GM19452 (cell line): ENCODE results near the gene MOB3B.
"Not testable (repeated sequence)": the region's sequence is repeated elsewhere in the genome, so short reads cannot be mapped to it uniquely, and the experiment has no call there.

ENCODE experiments used
- ATAC-seq: cut with Tn5 transposase; IDR thresholded peaks from one replicate; pipeline ENCODE4 v1.9.1; 2021; ENCODE audit not compliant: unreplicated experiment

Gene MOB3B

DNA sequence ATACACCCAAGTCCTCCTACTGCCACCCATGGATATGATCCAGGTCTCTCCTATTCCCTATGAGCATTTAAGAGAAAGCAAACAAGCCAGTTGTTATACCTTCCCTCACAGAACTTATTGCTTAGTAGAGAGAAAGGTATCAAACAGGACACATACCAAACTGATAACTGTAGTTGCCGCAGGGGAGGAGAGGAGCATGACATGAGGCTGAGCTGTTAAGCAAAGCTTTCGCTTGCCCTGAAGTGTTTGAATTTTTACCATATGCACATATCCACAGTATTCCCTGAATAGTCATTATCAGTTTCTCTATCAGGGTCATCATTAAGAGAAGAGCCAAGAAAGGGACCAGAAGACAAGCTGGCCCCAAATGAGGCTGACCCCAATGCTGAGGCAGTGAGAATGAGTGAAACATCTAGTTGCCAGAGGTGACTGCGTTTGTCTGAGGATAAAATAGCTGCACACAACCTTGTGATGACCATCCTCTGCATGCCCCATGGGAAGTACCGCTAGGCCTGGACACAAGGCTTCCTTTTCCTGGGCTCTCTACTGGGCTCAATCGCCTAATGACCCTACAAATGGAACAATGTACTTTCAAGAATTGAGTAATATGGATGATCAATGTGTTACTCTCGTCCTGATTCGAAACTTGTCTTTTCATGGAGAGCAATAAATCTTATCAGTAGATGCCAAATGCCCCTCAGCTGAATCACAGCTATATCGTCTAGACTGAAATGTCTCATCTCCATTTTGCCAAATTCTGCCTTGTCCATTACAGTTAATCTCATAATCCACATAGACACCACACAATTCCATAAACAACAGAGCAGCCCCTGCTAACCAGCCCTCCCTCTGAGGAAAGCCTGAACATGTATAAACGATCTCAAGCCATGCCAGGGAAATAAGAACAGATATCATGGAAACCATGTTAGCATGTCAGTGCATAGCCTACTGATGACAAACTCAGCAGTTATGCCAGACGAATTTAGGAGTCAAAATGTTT is 9.8 kb downstream of the MOB3B start:
- ATAC-seq = no peak

DNA sequence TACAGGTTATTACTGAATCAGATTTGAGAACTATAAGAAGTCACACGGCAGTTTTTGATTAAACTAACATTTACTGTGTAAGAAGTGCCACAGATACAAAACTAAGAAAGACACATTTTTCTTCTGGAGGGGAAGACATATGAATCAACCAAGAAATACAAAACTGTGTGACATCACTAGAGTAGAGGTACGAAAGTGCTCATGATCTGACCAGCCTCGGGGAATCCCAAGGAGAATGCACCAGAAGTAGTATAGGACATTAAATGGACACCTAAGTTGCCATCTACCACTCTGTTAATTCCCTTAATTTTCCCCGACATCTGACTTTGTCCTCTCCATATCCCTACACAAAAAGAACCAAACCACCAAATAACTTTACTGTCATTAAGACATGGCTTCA is 10.8 kb downstream of the MOB3B start:
- ATAC-seq = no peak

DNA sequence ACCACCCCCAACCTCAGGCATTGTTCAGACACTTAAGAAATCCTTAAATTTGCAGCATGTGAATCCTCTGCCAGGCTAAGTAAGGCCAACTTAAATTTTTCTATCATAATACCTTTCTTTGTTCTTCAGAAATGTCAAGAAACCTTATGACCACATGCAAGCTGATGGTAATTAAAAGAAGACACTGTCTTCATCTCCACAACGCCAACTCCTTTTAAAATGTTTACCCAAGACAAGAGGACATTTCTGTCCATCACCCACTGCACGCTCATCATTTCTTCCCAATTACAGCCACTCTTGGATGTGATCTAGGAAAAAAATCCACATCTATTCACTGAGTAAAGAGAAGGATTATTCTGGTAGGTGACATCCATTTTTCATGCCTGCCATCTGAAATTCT is 11.6 kb downstream of the MOB3B start:
- no peak for ATAC-seq

DNA sequence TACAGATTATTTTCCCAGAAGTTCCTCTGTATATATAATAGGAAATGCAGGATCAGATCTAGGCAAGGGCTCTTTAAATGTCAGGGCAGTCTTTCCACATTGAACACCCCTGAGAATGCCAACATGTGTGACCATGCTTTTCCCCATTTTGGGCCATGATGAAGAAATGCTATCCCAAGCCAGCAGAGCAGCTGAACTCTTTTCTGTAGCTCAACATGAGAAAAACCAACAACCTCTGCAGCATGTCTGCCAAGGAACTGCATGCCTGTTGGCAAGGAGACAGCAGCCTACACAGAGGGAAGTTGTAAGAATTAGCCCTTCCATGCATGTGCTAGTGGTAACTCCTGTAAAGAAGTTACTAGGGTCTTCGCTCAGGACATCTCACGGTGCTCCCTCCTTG is 15.1 kb downstream of the MOB3B start:
- ATAC-seq = no peak

DNA sequence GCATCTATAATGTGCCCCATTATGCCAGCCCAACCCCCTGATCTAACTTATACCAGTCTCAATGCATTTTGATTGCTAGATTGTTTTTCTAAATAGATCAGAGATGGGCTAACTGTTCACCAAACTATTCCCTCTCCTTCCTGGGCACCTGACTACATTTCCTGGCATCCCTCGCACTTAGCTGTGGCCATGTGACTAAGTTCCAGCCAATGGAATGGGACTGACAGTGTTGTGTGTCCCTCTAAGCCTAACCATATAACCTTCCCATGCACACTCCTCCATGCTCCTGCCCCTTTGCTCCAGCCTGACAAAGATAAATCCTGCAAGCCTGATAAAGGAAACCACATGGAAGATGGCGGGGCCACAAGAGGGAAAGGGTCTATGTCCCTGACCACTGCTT is 17.8 kb downstream of the MOB3B start:
- ATAC-seq = no peak

DNA sequence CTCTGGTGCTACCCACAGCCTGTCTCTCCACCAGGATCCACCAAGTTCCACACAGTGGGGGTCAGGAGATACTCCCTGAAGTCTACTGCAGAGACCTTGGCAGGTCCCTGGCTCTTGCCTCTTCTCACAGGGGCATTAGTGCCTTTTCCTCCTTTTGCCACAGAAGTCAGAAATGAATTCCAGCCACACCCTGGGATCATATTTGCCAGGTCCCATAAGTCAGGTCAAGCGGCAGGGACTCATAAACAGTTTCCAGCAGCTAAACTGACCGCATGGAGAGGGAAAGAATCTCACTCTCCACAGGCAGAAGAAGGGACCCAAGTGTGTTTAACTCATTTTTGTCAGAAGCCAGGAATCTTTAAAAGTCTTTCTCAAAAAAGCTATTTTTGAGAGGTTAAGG is 18.8 kb downstream of the MOB3B start:
- ATAC-seq = no peak

DNA sequence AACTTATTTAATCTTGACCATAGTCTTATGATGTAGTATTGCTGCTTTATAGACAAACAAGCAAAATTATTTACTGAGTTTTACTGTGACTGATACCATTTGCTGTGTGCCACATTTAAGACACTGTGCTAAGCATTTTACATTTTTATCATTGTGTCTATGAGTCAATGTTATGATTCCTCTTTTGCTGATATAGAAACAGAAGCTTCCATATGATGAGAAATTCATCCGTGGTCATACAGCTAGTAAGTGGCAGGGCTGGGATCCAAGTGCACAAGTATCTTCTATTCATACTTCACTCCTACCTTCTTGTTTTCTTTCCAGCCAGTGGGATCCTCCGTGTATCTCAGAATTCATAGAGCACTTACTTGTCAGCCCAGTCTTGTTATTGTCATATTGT is 22.6 kb downstream of the MOB3B start:
- no peak for ATAC-seq

DNA sequence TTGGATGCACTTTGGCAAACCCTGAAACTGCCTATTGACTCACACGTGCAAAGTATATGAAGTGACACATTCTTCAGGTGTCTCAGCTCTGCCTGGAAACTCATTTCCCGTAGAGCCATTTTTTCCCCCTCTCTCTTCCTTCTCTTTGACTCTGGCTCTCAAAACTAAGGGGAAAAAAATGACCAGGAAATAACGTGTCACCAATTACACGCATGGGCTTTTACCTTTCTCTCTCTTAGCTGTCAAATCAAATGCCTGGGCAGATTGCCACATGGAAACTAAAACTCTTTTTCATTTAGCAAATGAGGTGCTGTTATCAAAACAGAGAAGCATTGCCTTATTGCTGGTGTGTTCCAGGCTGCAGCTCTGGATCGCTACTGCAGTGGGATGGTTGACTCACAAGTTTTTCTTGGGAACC is 23.9 kb downstream of the MOB3B start:
- no peak for ATAC-seq

DNA sequence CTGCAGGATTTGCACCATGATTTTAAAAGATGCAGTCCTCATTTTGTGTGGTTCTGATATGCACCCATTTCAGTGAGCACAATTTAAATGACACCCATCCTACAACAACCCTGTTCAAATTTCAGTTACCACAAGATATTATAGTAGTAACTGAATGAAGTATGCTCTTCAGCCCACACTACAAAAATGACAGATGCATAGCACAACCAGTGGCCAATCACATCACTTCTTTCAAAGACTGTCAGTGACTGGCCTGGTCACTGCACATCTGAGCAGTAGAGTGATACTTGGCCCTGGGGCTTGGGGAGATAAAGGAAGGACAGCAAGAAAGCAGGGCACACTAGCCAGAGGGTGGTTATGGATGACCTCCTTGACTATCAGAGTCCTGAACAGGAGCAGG is 25.4 kb downstream of the MOB3B start:
- no peak for ATAC-seq

DNA sequence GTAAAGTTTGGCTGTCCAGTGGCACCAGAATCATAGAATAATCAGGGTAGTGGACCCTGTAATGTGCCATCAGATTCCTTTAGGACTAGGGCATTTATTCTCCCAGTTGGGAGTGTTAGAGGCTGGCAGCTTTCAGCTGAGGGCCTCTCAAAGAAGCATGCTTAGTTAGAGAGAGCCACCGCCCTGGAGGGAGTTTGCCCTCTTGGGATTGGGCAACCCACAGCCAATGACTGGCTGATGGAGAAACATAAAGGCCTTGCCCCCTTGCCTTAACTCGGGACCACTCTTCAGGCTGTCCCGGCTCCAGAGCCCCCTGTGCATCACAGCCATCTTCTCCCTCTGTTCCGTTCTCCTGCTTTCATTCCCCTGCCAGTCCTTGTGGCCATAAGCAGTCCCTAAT is 26.0 kb downstream of the MOB3B start:
- ATAC-seq = no peak

DNA sequence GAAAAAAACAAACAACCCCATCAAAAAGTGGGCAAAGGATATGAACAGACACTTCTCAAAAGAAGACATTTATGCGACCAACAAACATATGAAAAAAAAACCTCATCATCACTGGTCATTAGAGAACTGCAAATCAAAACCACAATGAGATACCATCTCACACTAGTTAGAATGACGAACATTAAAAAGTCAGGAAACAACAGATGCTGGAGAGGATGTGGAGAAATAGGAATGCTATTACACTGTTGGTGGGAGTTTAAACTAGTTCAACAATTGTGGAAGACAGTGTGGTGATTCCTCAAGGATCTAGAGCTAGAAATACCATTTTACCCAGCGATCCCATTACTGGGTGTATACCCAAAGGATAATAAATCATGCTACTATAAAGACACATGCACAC is 28.7 kb downstream of the MOB3B start:
- ATAC-seq = not testable (repeated sequence)

DNA sequence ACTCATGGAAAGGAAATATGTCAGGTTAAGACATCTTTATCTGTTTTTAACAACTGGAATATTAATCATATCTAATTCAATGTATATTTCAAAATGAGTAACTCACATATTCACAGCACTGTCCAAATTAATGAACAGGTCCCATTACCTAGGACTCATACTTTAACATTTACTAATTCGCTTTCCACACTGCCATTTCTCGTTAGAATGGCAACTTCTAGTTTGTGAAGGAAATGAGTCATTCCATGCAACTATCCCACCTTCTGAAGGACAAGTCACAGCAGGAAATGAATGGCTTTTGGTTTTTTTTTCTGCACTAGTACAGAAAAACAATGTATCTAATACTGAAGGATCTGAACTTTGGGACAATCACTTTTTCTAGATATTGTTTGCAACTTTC is 30.2 kb downstream of the MOB3B start:
- peak; percentile 71 for ATAC-seq

DNA sequence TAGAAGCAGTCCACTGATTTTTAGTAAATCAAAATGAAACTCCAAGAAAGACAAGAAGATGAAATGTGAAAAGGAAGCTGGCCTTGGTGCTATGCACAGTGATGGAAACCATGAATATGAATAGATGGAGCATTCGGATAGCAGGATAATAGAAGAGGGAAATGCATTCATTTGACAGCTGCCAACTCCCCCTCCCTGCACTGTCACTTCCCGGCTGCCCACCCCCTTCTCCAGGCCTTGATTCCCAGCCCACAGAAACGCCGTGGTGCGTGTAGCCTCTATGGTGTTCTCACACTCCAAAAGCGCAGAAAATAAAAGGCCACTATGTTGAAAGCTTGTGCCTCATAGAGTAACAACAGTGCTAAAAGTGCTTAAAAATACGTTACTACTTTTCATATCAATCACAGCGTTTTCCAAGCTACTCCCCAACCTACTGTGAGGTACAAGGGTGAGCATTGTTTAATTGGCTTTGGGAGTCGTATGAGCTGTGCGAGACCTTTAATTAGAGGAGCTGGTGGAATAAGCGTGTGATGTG is 31.7 kb downstream of the MOB3B start:
- ATAC-seq = no peak

DNA sequence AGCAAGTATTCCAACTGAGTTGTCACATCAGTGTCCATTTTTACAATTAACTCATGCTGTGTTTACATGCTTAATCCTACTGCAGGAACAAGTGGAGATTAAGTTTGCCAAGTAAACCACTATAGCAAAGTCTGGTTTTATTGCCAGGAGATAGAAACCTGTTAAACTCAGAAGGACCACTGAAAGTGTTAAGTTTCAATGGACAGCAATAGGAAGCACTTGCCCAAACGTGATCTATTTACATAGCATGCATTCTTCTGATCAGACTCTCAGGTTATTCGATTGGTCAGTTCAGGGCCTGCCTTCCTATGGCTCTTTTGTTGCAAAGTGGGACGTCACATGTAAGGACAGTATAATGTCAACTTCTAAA is 33.5 kb downstream of the MOB3B start:
- ATAC-seq = no peak

DNA sequence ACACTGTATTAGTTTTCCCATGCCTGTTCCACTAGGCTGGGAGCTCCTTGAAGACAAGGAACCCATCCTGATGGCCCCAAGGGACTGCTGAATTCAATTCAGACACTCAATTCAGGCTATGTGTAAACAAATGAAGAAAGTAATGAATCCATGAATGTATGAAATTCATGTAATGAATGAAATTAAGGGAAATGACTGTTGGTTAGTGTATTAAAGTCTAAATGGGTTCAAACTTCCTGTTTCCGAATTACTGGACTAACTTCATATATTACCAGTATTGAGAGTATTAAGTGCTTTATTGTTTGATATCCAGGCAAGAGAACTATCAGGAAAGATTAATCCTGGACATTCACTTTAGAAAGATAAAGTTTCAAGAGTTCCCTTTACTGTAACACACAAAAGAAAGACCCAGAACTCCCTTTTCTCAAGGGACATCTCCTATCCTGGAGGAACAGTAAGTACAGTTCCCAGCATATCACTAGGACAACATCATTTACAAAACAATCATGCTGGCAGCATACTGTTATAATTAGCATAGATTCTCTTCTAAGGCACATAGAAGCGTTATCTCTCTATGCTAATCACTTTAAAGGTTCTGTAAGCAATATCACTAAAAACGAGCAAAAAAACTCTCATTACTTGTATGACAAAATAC is 34.0 kb downstream of the MOB3B start:
- no peak for ATAC-seq

DNA sequence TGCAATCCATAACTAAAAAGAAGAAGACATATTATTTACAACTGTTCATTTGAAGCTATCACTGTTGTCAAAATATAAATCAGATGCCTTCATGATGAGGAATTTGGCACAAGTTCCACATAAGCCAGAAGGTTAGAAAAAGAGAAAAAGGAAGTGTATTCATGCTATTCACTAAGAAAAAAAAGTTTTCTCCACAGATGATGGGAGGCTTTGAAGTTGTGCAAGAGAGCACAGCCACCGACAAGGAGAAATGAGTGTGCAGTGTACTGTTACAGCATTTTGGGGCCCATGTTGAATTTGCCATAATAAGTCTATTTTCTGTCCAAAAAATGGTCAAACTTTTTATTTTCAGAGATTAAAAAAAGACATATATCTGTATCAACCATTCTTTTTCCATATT is 38.5 kb downstream of the MOB3B start:
- no peak for ATAC-seq

DNA sequence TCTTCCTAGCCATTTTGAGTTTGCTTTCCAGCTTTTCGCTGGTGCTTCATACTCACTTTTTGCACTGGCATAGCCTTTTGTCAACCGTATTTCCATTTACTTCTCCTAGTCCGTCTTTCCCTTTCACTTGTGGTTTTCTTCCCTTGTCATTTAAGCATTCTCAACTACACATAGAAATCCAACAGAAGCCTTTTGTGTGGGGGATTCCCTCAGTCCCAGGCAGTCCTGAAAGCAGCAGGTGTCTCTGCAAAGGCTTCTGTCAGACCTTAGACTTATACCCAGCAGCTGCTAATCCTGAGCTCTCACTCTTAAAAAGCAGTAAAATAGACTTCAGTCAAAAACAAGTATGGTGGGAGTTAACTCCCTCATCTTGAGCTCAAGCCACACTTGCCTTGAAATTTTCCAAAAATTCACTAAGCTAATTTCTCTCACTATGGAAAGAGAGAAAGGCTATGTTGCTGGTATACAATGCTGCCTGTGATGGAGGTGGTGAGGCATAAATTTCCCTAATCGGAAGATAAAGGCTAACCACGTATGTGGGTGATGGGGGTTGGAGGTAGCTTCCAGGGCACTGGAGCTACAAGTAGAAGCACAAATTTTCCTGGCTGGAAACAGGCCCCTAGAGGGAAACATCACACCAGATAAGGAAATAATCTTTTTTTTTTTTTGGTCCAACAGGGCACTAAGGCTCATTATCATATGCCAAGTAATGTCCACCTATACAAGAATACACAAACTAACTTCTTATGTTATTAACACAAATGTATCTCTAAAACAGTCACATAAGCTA is 40.3 kb downstream of the MOB3B start:
- ATAC-seq = peak; percentile 78

DNA sequence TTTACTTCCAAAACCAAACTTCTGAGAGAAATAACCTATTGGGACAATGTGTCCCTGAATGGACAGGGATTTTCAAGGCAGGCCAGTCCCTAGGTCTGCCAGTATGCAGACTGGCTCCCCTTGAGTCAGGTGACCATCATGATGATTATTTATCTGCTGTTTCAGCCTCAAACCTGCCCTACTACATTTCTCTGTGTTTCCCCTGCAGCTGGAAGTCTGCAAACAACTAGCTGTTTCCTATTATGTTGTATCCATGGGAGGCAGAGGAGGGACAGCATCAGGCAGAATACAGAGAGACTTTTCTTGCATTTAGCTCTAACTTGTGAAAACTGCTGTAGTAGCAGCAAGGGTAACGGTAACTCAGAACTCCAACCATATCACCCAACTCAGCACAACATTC is 41.7 kb downstream of the MOB3B start:
- no peak for ATAC-seq

DNA sequence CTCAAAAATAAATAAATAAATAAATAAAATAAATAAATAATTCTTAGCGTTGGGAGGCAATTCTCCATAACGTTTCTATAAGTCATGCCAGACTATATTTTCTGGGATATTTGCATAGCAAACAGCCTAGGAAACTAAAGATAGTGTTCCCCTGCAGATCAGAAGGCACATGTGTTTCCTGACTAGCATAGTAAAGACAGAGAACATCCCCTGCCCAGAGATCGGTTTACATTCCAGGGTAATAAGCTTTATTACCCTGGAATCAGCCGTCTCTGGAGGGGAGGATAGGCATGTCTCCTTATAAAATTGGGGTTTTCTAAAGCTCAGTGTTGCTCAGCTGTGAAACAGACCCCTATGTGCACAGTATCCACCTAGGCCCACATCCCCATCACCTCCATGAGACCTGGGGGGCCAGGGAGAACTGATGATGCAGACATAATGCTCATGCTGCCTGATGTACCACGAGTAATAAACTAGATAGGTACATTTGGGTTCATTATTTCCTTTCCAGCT is 42.4 kb downstream of the MOB3B start:
- no peak for ATAC-seq

DNA sequence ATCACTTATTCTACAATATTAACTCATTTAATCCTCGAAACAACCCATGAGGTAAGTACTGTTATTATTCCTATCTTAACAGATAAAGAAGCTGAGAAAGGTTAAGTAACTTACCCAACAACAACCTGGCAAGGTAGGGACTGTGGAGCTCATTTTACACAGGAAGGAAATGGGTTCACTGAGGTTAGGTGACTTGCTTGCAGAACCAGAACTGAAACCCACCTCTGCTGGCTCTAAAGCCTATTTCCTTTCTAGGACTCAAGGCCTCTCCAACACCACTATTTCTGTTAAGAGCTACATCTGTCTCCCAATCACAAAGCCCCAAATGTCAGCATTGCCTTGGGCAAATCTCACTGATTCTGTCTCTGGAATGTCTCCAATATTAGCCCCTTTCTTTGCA is 44.5 kb downstream of the MOB3B start:
- peak; percentile 83 for ATAC-seq

DNA sequence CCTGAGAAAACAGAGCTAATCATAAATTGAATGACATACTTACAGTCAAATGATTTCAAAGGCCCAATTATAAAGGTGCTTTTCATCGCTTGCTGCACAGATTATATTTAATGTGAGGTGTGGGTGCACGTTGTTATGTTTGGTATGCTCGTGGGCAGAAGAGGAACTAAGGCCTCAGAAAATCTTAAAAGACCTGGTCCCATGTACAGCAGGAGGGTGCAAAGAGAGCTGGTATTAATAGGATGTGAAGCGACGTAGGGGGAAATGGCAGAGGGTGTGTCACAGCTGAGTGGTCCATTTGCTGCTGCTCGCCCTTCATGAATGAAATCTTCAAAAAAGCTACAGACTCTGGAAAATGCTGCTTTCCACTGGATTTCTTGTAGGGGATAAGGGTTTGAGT is 46.0 kb downstream of the MOB3B start:
- ATAC-seq = no peak
